Colon (tissue), 2 donors: ENCODE results near the gene MESP2.

ENCODE experiments used
- FAIRE-seq: peaks from 2 replicates; lab custom pipeline; 2012; peaks lifted over from hg19 to GRCh38; lab: Jason Lieb, UNC
- donor health status: control.
- donor health status: control.

MESP2 gene

GRCh38 chr15:89755701-89756100 is 20.4 kb upstream of the MESP2 start:
- FAIRE-seq = no peak

GRCh38 chr15:89756897-89757296 is 19.2 kb upstream of the MESP2 start:
- FAIRE-seq = no peak

GRCh38 chr15:89758283-89758682 is 17.8 kb upstream of the MESP2 start:
- FAIRE-seq = no peak

GRCh38 chr15:89758981-89759380 is 17.2 kb upstream of the MESP2 start:
- no peak for FAIRE-seq

- no peak for FAIRE-seq
Observed at GRCh38 chr15:89759835-89760234, 16.3 kb upstream of the MESP2 start.

GRCh38 chr15:89760303-89761008 is 15.7 kb upstream of the MESP2 start:
- no peak for FAIRE-seq

- FAIRE-seq = no peak
Observed at GRCh38 chr15:89761009-89761831, 14.9 kb upstream of the MESP2 start.

- no peak for FAIRE-seq
Observed at GRCh38 chr15:89761929-89762328, 14.2 kb upstream of the MESP2 start.

- FAIRE-seq = no peak
Observed at GRCh38 chr15:89765694-89766093, 10.4 kb upstream of the MESP2 start.

- FAIRE-seq = no peak
Observed at GRCh38 chr15:89766357-89767311, 9.5 kb upstream of the MESP2 start.

GRCh38 chr15:89767411-89767915 is 8.7 kb upstream of the MESP2 start:
- no peak for FAIRE-seq

- FAIRE-seq = no peak
Observed at GRCh38 chr15:89768071-89768500, 8.0 kb upstream of the MESP2 start.

- no peak for FAIRE-seq
Observed at GRCh38 chr15:89769366-89769765, 6.8 kb upstream of the MESP2 start.

GRCh38 chr15:89770041-89770440 is 6.1 kb upstream of the MESP2 start:
- FAIRE-seq = no peak

- no peak for FAIRE-seq
Observed at GRCh38 chr15:89772932-89773583, 3.1 kb upstream of the MESP2 start.

GRCh38 chr15:89774492-89774891 is 1.6 kb upstream of the MESP2 start:
- no peak for FAIRE-seq

- FAIRE-seq = no peak
Observed at GRCh38 chr15:89775815-89776214, 317 bp upstream of the MESP2 start.

- FAIRE-seq = no peak
Observed at GRCh38 chr15:89777073-89777751, 1.1 kb downstream of the MESP2 start.

- no peak for FAIRE-seq
Observed at GRCh38 chr15:89777782-89778380, 1.7 kb downstream of the MESP2 start.

GRCh38 chr15:89778861-89779260 is 2.7 kb downstream of the MESP2 start:
- no peak for FAIRE-seq

GRCh38 chr15:89780601-89781000 is 4.5 kb downstream of the MESP2 start:
- FAIRE-seq = no peak
